HCEC 1CT (cell line): ENCODE results near the gene ATPAF1.
"Not testable (repeated sequence)": the region's sequence is repeated elsewhere in the genome, so short reads cannot be mapped to it uniquely, and the experiment has no call there.

Experiments used
- DNase-seq: peaks from one replicate; pipeline ENCODE4 v3.0.0-alpha.2; 2017

Gene ATPAF1, protein sequence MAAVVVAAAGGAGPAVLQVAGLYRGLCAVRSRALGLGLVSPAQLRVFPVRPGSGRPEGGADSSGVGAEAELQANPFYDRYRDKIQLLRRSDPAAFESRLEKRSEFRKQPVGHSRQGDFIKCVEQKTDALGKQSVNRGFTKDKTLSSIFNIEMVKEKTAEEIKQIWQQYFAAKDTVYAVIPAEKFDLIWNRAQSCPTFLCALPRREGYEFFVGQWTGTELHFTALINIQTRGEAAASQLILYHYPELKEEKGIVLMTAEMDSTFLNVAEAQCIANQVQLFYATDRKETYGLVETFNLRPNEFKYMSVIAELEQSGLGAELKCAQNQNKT

DNA sequence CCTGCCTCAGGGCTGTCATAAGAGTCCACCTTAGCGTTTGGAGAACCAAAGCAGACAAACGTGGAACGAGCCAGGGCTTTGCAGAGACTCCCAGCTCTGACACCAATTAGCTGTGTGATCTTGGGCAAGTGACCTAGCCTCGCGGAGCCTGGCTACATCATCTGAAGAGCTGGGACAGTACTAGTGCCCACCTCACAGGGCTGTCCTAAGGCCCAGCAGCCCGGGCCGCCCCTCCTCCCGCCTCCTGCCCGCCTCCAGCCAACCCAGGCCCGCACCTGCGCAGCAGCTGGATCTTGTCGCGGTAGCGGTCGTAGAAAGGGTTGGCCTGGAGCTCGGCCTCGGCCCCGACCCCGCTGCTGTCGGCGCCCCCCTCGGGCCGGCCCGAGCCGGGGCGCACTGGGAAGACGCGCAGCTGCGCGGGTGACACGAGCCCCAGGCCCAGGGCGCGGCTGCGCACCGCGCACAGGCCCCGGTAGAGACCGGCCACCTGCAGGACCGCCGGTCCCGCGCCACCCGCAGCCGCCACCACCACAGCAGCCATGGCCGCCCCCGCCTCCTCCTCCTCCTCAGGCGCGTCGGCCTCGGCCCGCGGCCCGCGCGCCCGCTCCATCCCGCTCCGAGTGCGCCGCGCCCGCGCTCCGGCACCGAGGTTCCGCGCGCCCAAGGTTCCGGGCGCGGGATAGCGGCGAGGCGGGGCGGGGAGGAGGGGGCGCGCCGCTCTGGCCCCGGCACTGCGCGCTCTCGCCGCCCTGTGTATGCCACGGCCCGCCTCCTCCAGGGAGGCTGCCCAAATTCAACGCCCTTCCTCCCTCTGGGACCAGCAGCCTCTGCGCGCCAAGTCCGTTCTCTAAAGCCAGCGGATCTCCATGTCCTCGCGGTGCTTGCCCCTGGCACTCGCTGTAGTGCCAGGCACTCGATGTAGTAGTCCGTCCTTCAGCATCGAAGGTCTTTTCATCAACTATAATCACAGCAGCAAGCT is at the start of gene ATPAF1:
Gene ATPAF1, minus strand, starts transcription at position 583 of the 979 bp plus-strand sequence. Its CDS starts 42 bp downstream, at position 541.
- peak; percentile 79 for DNase-seq

DNA sequence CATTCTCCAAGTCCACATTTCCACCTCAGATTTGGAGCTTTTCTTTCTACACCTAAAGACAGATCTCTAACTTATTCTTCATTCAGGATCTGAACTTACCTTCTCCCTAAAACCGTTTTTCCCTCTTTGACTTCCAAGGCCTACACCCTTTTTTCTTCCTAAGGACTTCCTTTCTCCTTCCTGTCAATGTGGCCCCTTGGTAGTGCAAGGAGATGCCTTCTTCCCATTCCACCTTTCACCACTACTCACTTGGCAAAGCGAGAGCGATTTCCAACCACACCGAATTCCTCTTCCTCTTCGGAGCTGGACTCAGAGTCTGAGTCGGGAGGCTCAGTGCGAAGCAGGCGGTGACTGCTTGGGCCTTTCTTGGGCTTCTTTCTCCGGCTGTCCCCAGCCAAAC is 49.5 kb upstream of the ATPAF1 start:
- no peak for DNase-seq

DNA sequence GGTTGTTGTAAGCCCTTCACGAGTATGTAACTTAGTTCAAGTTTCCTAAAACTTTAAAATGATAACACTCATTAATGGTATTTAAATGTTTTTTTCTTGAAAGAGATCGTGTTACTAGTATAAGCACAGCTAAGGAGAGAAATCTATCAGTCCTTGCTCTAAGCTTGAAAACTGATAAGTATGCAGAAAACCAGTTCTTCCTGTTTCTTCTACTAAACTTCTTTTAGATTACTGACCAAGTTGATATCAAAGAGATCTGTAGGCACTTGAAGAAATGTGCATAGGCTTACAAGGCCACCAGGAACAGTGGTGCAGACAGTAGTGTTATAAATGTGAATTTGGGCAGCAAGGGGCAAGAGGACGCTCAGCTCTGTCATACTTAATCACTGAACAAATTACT is 46.8 kb upstream of the ATPAF1 start:
- no peak for DNase-seq

DNA sequence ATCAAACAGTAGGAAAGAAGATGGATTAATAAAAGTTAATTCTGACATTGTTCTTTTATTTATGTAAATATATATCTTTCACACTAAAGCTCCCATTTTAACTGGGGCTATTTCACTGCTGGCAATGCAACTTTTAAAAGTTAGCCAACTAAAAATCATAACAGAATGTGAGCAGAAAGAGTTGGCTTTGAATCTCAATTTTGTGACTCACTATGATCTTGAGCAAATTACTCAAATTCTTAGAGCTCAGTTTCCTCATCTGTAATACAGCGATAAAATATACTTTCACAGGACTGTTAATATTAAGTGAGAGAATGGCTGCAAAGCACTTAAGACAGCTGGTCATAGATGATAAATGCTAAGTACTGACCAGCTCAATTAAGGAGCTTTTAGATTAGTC is 40.0 kb upstream of the ATPAF1 start:
- DNase-seq: no peak

DNA sequence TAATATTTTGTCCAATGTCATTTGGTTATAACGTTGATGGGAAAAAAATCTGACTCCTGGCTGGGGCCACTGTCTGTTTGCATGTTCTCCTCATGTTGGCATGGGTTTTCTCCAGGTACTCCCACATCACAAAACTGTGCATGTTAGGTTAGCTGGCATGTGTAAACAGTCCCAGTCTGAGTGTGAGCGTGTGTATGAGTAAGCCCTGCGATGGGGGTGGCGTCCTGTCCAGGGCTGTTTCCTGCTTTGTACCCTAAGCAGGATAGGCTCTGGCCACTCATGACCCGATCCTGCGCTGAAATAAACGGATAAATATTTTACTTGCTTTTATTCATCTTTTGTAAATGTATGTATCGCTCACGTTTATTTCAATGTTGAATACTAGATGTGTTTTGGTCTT is 37.2 kb upstream of the ATPAF1 start:
- no peak for DNase-seq

DNA sequence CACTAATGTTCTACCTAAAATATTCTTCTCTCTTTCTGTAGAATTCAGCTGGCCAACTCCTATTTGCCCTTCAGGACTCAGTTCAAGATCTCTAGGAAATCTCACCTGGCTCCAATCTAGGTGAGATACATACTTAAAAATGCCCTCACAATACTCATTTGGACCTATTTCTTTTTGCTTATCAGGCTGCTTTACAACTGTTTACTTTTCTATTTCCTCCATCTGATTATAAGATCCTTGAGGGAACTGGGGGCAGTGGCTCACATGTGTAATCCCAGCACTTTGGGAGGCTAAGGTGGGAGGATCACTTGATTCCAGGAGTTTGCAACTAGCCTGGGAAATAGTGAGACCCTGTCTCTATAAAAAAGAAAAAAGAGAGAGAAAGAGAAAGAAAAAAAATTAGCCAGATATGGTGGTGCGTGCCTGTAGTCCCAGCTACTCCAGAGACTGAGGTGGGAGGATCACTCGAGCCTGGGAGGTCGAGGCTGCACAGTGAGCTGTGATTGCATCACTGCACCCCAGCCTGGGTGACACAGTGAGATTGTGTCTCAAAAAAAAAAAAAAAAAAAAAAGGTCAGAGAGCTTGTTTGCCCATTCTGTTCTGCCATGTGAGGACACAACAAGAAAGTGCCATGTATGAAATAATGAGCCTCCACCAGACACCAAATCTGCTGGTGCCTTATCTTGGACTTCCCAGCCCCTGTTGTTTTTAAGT is 35.9 kb upstream of the ATPAF1 start:
- DNase-seq: no peak

DNA sequence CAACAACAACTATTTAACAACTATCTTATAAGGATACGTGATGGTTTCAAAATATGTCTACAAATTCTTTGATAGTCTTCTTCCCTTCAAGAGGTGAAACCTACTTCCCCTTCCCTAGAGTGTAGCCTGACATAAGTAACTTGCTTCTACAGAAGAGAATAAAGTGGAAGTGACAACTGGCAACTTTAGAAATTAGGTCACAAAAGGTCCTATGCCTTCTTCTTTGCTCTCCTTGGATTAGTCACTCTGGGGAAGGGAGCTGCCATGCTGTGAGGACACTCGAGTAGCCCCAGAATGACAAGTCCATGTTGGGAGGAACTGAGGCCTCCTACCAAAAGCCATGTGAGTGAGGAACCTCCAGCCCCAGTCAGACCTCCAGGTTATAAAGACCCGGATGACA is 31.5 kb upstream of the ATPAF1 start:
- DNase-seq: no peak

DNA sequence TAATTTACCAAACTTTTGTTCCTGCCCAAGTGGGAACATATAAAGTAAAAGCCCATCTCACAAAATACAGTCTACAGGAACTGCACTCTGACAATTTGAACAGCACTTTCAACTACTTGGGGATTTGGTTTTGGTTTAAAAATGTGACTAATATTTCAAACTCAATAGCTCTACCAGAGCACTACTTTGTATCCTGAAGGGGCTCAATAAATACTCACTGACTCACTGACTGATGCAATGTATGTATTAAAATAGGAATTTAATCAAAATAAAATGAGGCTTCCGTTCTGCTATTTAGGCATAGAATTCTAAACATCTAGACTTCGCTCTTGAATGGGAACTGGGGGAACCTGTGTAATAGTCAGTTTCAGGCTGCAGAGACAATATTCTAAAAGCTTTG is 28.9 kb upstream of the ATPAF1 start:
- DNase-seq: no peak

DNA sequence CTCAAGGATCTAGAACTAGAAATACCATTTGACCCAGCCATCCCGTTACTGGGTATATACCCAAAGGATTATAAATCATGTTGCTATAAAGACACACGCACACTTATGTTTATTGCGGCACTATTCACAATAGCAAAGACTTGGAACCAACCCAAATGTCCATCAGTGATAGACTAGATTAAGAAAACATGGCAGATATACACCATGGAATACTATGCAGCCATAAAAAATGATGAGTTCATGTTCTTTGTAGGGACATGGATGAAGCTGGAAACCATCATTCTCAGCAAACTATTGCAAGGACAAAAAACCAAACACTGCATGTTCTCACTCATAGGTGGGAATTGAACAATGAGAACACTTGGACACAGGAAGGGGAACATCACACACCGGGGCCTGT is 26.5 kb upstream of the ATPAF1 start:
- not testable (repeated sequence) for DNase-seq

DNA sequence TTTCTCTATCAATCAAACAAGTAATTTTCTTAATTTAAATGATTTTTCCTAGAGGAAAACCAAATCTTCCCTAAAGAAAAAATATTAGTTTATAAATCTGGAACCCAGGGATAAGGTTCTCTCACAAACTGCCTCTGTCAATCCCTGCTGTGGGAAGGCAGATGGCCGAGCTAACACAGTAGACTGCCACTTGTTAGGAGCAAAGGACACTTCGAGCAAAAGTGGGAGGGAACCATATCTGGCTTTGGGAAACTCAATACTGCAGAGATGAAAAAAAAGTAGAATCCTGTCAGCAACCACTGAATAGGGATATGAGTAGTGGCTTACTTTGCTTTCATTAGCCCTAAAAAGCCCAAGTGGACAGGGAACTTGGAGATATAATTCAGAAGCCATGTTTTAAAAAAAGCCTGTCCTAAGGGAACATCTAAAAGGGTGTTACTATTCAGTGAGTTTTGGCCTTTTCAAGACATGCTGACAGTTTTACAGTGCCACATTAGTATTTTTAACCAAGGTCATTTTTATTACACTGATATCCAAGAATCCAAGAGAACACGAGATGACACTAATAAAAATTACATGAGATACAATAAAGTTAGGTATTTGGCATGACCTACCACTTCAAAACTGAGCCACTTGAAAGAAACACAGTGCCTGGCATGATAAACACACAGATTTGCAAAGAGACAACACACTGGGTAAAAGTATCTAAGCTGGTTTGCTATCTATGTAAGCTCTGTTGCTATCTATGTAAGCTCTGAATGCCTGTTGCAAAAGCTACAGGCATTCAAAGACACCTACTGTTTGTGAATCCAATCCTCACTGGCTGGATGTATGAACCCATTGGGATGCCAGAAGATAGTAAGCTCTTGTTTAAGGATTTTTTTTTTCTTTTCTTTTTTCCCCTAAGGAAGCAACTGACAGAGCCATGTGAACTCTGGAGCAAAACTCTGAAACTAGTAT is 24.9 kb upstream of the ATPAF1 start:
- no peak for DNase-seq

DNA sequence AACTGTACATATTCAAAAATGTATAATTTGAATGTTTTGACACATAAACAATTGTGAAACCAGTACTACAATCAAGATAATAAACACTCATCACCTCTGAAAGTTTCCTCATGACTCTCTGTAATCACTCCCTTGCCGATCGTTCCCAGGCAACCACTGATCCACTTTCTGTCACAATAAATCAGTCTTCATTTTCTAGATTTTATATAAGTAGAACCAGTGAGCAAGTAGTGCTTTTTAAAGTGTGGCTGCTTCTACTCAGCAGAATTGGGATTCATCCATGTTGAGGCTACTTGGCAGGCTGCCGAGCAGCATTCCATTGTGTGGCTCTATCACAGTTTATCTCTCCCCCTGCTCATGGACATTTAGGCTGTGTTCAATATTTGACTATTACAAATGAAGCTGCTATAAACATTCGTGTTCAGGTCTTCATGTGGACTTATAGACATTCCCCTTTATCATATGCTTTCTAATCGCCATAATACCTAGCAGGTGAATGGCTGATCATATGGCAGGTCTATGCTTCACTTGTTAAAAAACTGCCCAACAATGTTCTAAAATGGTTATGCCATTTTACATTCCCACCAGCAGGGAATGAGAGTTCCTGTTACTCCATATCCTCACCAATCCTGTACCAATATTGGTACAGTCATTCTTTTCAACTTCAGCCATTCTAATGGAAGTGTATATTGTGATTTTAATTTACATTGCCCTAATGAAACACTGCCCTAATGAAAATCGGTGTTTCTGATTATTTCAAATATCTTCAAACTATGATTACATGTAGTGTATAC is 24.0 kb upstream of the ATPAF1 start:
- no peak for DNase-seq

DNA sequence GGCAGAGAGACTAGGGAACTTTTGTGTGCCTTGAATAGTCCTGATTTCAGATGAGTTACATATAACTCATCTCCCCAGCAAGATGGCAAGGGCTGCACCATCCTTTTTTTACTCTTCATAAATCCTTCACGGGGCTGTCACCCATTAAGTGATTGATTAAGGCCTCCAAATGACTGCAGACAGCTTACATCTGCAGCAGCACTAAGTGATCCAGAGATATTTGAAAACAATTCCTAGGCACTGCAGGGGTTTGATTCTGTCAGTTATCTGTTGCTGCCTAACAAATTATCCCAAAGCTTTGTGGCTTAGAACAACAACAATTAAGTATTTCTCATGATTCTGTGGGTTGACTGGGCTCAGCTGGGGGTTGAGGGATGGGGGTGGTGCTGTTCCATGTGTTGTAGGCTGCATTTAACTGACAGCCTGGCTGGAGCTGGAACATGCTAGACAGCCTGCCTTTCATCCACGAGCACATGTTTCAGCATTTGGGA is 22.8 kb upstream of the ATPAF1 start:
- no peak for DNase-seq

DNA sequence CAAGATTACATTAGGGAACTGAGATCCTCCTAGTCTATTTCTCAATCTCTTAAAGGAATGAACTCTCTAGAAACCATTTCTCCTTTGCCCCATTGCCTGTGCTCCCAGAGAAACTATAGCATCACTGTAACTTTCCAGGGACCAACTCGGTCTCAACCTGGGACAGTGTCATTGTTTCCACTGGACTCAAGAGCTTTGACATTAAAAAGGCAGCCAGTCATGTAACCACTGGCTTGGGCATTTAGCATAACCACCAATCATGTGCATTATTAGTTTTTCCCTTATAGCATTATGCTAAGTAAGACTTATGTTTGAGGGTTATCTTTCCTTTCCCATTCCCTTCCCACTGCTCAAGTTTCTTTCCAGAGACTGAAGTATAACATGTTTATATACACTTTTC is 21.7 kb upstream of the ATPAF1 start:
- DNase-seq: no peak

DNA sequence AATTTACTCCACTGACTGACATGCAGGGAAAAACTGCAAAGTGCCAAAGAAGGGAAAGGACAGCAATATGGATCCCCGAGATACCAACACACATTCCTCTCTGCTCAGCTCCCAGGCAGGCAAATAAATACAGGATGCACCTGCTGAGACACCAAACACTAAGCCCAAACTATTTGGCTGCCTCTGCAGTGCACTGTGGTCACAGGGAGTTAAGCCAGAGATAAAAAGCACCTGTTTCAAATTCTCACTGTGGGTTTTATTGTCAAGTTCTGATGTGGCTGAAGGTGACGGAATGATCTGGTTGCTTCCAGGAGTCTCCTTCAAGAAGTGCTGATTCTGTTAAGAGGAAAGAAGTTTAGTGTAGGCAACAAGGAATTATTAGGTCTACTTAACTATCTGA is 21.2 kb upstream of the ATPAF1 start:
- no peak for DNase-seq

DNA sequence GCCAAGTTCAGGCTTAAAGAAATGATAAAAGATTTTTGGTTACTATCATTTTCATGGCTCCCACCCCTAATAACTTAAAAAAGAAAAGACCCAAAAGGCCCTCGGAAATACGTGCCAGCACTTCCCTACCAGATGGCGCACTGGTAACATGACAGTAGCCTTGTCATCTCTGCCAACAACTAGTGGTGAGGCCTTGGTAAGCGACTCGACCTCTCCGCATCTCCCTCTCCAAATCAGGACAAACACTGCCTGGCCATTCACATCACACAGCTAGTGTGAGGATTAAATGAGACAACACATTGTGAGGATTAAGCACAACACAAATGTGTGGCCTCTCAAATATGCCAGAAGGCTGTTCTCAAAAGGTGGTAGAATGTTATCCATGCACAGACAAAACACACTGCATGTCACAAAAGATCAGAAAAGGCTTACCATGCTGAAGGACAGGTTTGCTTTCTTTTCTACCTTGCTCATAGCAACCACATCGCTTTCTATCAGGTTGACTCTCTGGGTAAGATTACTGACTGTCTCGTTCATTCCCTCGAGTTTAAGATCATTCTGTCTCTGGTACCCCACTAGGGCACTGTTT is 19.9 kb upstream of the ATPAF1 start:
- no peak for DNase-seq

DNA sequence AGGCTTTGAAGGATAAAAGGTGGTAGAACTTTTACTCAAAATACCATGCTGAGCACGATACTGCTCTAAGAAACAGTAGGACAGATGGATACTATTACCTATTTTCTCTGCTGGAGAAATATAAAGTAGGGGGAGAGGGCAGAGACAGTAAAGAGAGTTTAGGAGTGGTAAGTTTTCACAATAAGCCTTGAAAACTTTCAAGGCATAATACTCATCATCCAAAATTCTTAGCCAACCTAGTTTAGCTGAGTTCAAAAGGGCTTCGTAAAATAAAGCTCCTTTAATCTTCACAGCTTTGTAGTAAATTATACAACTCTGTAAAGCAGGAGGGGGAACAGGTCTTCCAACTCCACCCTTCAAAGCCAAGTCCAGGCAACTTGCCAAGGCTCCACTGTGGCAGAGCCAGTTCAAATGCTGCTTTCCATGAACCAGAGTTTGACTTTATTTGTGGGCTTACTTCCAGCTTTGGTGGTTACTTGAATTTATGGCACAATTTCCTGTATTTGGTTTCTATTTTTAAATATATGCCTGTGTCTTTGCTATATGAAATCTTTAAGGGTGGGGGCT is 19.0 kb upstream of the ATPAF1 start:
- no peak for DNase-seq

DNA sequence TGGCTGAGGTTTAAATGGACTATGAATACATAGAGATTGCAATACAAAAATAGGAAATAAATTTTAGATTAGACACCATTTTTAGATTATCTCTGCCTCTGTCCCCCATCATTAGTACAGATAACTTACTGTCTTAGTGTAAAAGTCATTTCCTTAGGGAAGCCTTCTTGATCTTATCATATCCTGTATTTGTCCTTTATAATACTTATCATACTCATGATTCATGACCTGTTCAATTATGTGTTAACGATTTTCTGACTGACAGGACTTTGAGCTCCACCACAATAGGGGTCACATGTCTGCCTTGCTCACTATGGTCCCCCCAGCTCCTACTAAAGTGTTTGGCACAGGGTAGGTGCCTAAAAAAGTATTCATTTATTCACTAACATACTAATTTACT is 18.1 kb upstream of the ATPAF1 start:
- DNase-seq: no peak

DNA sequence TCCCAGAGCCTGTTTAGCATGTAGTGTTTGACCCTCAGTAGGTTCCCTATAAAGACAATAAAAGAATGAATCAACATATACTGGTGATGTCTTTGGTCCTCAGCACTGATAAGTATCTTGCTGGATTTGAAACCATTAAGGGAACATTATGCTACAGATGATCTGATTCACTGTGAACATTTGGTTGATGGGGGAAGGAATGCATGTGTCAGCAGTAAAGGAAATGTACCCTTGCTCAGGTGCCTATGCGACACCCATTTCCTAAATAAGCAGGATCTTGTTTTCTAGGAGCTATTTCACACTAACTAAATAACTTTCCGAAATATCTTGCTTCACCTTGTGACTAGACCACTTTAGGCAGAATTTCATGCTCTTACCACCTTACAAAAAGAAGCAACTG is 16.5 kb upstream of the ATPAF1 start:
- DNase-seq: no peak

DNA sequence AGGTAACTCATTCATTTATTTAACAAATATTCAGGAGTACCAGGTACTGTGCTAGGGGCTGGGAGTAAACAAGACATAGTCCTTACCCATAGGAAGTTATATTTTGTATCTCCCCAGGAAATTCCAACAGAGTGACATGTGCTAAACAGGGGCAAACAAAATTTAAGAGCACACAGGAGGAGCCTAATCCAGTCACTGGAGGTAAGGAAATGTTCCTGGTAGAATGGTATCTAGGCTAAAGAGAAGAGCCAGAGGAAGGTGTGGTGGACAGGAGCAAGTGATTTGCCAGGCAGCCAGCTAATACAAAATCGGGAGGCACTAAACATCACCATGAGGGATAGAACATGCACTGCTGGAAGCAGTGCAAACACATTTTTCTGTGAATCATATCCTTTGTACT is 13.9 kb upstream of the ATPAF1 start:
- DNase-seq: no peak

DNA sequence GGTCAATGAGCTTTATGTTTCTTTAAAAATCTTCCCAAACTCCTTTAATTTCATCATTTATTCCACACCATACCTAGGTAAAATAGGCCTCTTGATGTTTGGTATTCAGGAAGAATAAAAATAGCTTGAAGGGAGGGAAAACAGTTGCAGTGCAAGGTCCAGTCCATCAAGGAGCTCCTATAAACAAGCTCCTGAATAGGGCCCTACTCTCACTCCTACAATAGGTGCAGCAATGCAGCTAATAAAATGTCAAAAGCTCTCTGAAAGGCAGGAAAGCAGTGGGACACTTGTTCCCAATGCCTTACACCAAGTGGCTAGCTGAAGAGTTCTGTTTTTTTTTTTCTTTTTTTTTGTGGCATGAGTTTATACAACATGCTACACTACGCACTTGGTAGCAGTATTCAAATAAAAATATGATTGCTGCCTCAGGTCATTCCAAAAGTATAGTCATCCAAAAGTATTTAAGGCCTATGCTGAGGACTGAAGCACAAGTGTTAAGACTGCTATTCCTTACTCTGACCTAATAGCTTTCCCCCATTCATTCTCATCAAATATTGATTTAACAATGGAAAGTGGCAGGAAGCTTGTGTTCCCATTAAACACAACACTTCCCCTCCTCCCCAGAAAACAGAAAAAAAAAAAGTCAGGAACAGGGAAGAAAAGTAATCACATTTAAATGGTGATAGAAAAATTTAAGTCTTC is 13.3 kb upstream of the ATPAF1 start:
- no peak for DNase-seq
